Endothelial cell of umbilical vein (primary cell): ENCODE results near the gene KIAA0930. TPM values are rescaled to one million over a fixed set of nuclear protein-coding genes. Genes with fewer than 3 reads are reported as not detected.

Experiments
- BruUV-seq: library from RNA; stranded (reverse); fragments of 400-500 nt; replicated peaks from 2 replicates; lab custom pipeline; 2021; lab: Mats Ljungman, UMichigan
- CTCF ChIA-PET: fragments of 300-600, 350-600 bp; sonication (Branson Sonifier 250); formaldehyde crosslinking; loops from one replicate; lab custom pipeline; 2021; ENCODE audit warnings: antibody characterized with exemption, inconsistent platforms; lab: Charles Lee
- POLR2A ChIA-PET: fragments of 300-600, 350-600 bp; sonication (Branson Sonifier 250); formaldehyde crosslinking; loops from one replicate; lab custom pipeline; 2021; ENCODE audit warnings: antibody characterized with exemption, inconsistent platforms; lab: Charles Lee
- DNase-seq: peaks from one replicate; pipeline ENCODE4 v3.0.0-alpha.2; 2011; ENCODE audit warnings: low read depth, low spot score
- FAIRE-seq: peaks from 2 replicates; lab custom pipeline; 2011; peaks lifted over from hg19 to GRCh38; lab: Jason Lieb, UNC
- H2AFZ ChIP-seq: 2 replicates; pipeline ENCODE4 v1.6.0; 2012; ENCODE audit warnings: low read depth, low read length, control low read depth, inconsistent platforms
- H3K27ac ChIP-seq: 2 replicates; pipeline ENCODE4 v1.5.1; 2011; ENCODE audit warnings: low read depth, mild to moderate bottlenecking, control low read depth, low read length, moderate library complexity; ENCODE audit not compliant: insufficient read depth
- H3K27me3 ChIP-seq, 2 experiments: 2 replicates each; pipeline versions ENCODE4 v1.6.0 to v1.6.1; 2011; ENCODE audit warnings: low read length in 2 of 2, mixed read lengths in 1 of 2; ENCODE audit not compliant: control insufficient read depth in 2 of 2, insufficient read depth in 2 of 2
- H3K36me3 ChIP-seq, 2 experiments: 2 replicates in 1 of 2; 3 replicates in 1 of 2; pipeline ENCODE4 v1.5.1; 2011; ENCODE audit warnings: low read length in 2 of 2, mild to moderate bottlenecking in 1 of 2, moderate library complexity in 1 of 2; ENCODE audit not compliant: control insufficient read depth in 2 of 2, insufficient read depth in 2 of 2; ENCODE audit errors: extremely low read depth in 1 of 2
- H3K4me1 ChIP-seq: 3 replicates; pipeline ENCODE4 v1.5.1; 2011; ENCODE audit warnings: mild to moderate bottlenecking, low read length; ENCODE audit not compliant: control insufficient read depth, insufficient read depth; ENCODE audit errors: extremely low read depth
- H3K4me2 ChIP-seq: 2 replicates; pipeline ENCODE4 v1.6.1; 2011; ENCODE audit warnings: low read length, control low read depth, mixed read lengths; ENCODE audit not compliant: insufficient read depth
- H3K4me3 ChIP-seq, 3 experiments: fragments of 200-600 bp in 1 of 3; sonication (generic), shearing (Covaris generic) in 1 of 3; replicated peaks in 1 of 3; 2 replicates each; pipeline ENCODE4 v1.5.1; 2011 to 2016; ENCODE audit warnings: control low read depth in 3 of 3, low read length in 3 of 3, mild to moderate bottlenecking in 2 of 3, inconsistent platforms in 1 of 3, low read depth in 1 of 3, moderate library complexity in 1 of 3; ENCODE audit not compliant: insufficient read depth in 1 of 3
- H3K79me2 ChIP-seq: 2 replicates; pipeline ENCODE4 v1.6.0; 2012; ENCODE audit warnings: low read length, inconsistent platforms; ENCODE audit not compliant: control insufficient read depth, insufficient read depth
- H3K9ac ChIP-seq: replicated peaks from 2 replicates; pipeline ENCODE3; 2011; ENCODE audit warnings: low read length, control low read depth; ENCODE audit not compliant: insufficient read depth; ENCODE audit errors: extremely low read depth
- H3K9me1 ChIP-seq: replicated peaks from 3 replicates; pipeline ENCODE4 v1.6.0; 2011; ENCODE audit warnings: mild to moderate bottlenecking, low read length; ENCODE audit not compliant: control insufficient read depth, insufficient read depth; ENCODE audit errors: extremely low read depth
- H3K9me3 ChIP-seq: replicated peaks from 2 replicates; pipeline ENCODE4 v1.5.1; 2012; ENCODE audit warnings: low read length, inconsistent platforms; ENCODE audit not compliant: control insufficient read depth, insufficient read depth
- H4K20me1 ChIP-seq: replicated peaks from 2 replicates; pipeline ENCODE3; 2011; ENCODE audit warnings: mild to moderate bottlenecking, low read length; ENCODE audit not compliant: control insufficient read depth, insufficient read depth; ENCODE audit errors: extremely low read depth
- CTCF ChIP-seq, 2 donors: IDR thresholded peaks; 1 replicate in 1 of 2; 2 replicates in 1 of 2; pipeline ENCODE4 v1.5.1; 2011; ENCODE audit warnings: low read length in 2 of 2, mild to moderate bottlenecking in 2 of 2, moderate library complexity in 2 of 2, control low read depth in 1 of 2, inconsistent platforms in 1 of 2, low read depth in 1 of 2; ENCODE audit not compliant: insufficient read depth in 1 of 2; ENCODE audit errors: extremely low read depth in 1 of 2
- EZH2 ChIP-seq: IDR thresholded peaks from 2 replicates; pipeline ENCODE4 v1.6.1; 2012; ENCODE audit warnings: borderline replicate concordance, low read depth, mild to moderate bottlenecking, moderate library complexity, low read length, inconsistent platforms; ENCODE audit not compliant: severe bottlenecking
- FOS ChIP-seq: IDR thresholded peaks from 2 replicates; pipeline ENCODE4 v1.6.1; 2011; ENCODE audit warnings: mild to moderate bottlenecking, low read length, moderate library complexity, borderline replicate concordance; ENCODE audit not compliant: insufficient read depth
- GATA2 ChIP-seq: IDR thresholded peaks from 2 replicates; pipeline ENCODE4 v1.7.0; 2011; ENCODE audit warnings: low read depth, mild to moderate bottlenecking, moderate library complexity, mixed read lengths, low read length; ENCODE audit not compliant: insufficient read length, insufficient read depth
- JUN ChIP-seq: IDR thresholded peaks from 2 replicates; pipeline ENCODE4 v1.6.1; 2011; ENCODE audit warnings: borderline replicate concordance, low read depth; ENCODE audit not compliant: insufficient read length, insufficient read depth
- MAX ChIP-seq: IDR thresholded peaks from 2 replicates; pipeline ENCODE4 v1.6.1; 2011; ENCODE audit not compliant: insufficient read depth, insufficient read length
- MYC ChIP-seq: IDR thresholded peaks from one replicate; pipeline ENCODE4 v1.6.1; 2011; ENCODE audit warnings: mild to moderate bottlenecking, low read depth, low read length
- POLR2A ChIP-seq: IDR thresholded peaks from 2 replicates; pipeline ENCODE4 v1.6.1; 2012; ENCODE audit warnings: low read depth, mild to moderate bottlenecking, control low read depth, low read length
- POLR2AphosphoS5 ChIP-seq: IDR thresholded peaks from 2 replicates; pipeline ENCODE4 v1.6.1; 2012; ENCODE audit warnings: low read depth, mild to moderate bottlenecking, control low read depth, low read length, moderate library complexity; ENCODE audit not compliant: insufficient read depth
- dilution Hi-C: fragments of 300-500 bp; cut with MboI; formaldehyde crosslinking; loops from one replicate; pipeline ENCODE4 v1.15.0; 2019; ENCODE audit warnings: low sequenced_read_pairs; ENCODE audit not compliant: extremely low pct_ligation_motif_present
- intact Hi-C: fragments of 100-400 bp; cut with micrococcal nuclease; formaldehyde crosslinking; loops from one replicate; pipeline ENCODE4 v1.10.0; 2022
- polyA plus RNA-seq, 4 experiments: library from polyadenylated mRNA; depleted of rRNA in 3 of 4; stranded (reverse) in 3 of 4; unstranded in 1 of 4; fragments of >200 nt; gene quantifications; 2 replicates each; pipeline versions ENCODE4 v1.2.1 to v1.2.3, GENCODE V29; 2011 to 2012; ENCODE audit warnings: missing spikeins in 1 of 4
- total RNA-seq: library from RNA; stranded (reverse); gene quantifications from 2 replicates; pipeline ENCODE4 v1.2.3, GENCODE V29; 2021

Gene KIAA0930
- total and polyA plus RNA-seq, 2 donors (not counting 3 experiments of a cell fraction or from before 2014, with no cell fraction given): 37.9 to 53.6 TPM

- Histone ChIP-seq H2AFZ (no peak overlapping the region), H3K9ac (no peak overlapping the region), H3K27me3 (no peaks in the 10 kb centered on the region), H3K27ac (no peak overlapping the region), H3K79me2 (peaks cover 21% of the 10 kb centered on the region), H3K4me2 (no peak overlapping the region), H3K9me3 (no peaks in the 10 kb centered on the region), H3K36me3 (peaks cover 10 to 11% of the 10 kb centered on the region in 2 experiments), H3K4me1 (no peaks in the 10 kb centered on the region), H3K4me3 (no peak overlapping the region), H3K9me1 (no peaks in the 10 kb centered on the region), H4K20me1 (no peaks in the 10 kb centered on the region)
- FAIRE-seq (no peak), DNase-seq (no peak)
- ChIA-PET POLR2A (no interaction called here), CTCF (no interaction called here)
- dilution Hi-C loops: no loop called here
- intact Hi-C loops: no loop called here
- TF ChIP-seq POLR2AphosphoS5 (no peak), GATA2 (no peak), MAX (no peak), EZH2 (no peak), MYC (no peak), JUN (no peak), POLR2A (no peak), FOS (no peak), CTCF (IDR thresholded peaks at IDR 0.05; ENCODE audit: extremely low read depth in 1 of 2, insufficient read depth in 1 of 2, low read depth in 1 of 2, low read length in 2 of 2) (no peak)
- TSS peak; percentile 7 for BruUV-seq
Measured at GRCh38 chr22:45185718-45186514, 54.8 kb downstream of the KIAA0930 start.
